Measurements from ENCODE around the gene RNF180.
"Not testable (repeated sequence)": the region's sequence is repeated elsewhere in the genome, so short reads cannot be mapped to it uniquely, and the experiment has no call there.

Gene RNF180

DNA sequence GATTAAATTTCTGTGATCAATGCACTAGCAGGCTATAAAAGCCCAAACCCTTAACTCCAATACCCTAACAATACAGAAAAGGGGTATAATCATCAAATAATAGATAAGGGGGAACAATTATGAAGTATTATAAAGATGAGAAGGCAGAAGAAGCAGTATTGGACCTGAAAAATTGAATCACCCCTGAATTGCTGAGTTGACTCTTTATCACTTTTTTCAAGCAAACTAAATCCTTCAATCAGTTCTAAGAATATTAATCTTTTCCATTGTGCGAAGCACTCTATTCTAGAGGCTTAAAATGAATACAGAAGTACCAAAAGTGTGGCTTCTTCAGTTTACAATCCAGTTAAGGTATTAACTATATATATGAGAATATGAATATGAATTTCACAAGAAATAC, 120.7 kb downstream of the RNF180 start:
- no peak for DNase-seq

DNA sequence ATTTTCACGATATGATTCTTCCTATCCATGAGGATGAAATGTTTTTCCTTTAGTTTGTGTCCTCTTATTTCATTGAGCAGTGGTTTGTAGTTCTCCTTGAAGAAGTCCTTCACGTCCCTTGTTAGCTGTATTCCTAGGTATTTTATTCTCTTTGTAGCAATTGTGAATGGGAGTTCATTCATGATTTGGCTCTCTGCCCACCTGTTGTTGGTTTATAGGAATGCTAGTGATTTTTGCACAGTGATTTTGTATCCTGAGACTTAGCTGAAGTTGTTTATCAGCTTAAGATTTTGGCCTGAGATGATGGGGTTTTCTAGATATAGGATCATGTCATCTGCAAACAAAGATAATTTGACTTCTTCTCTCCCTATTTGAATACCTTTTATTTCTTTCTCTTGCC, 122.9 kb downstream of the RNF180 start:
- not testable (repeated sequence) for DNase-seq

GRCh38 chr5:64292611-64293215, 127.1 kb downstream of the RNF180 start:
- peak; percentile 33 for DNase-seq

- DNase-seq, result no peak
Measured at GRCh38 chr5:64295101-64295500, 129.5 kb downstream of the RNF180 start.

DNA sequence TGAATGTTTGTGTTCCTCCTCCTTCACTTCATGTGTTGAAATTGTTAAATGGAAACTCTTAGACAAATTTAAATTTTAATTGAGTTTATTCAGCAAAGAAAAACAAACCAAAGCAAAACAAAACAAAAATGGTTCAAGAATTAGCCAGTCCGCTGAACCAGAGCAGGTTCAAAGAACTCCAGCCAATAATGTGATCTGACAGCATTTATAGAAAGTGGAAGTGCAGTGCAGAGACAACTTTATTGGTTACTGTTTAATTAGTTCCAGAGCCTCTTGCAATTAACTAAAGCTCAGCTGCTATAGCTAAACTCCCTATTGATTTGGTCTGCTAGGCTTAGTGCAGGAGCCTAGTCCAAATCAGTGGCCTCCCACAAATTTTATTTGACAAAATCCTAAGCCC, 132.9 kb downstream of the RNF180 start:
- no peak for DNase-seq

- DNase-seq, result no peak
Measured at GRCh38 chr5:64299805-64300204, 134.2 kb downstream of the RNF180 start.

GRCh38 chr5:64301566-64301965, 135.9 kb downstream of the RNF180 start:
- DNase-seq, result no peak

- no peak for DNase-seq
Measured at GRCh38 chr5:64308135-64308534, 142.5 kb downstream of the RNF180 start.

DNA sequence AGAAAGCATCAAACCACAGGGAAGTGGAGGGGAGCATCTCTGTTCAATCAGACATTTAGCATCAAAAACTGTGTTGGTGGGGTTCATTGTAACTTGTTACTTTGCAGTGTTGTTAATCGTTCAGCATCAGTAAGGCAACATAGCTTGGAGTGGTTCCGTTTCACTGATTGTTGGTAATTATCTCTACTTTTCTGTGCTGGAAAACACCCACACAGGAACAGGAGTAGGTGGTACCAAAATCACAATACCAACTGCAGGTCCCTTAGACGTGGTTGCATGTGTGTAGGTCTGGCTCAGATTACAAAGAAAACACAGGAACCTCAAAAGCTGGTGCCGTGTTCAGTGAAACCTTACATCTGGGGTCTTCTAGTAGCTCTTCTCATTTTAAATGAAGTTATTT, 146.8 kb downstream of the RNF180 start:
- no peak for DNase-seq

- no peak for DNase-seq
Measured at GRCh38 chr5:64315778-64316177, 150.1 kb downstream of the RNF180 start.

GRCh38 chr5:64318175-64318574, 152.5 kb downstream of the RNF180 start:
- DNase-seq, result no peak

- DNase-seq, result no peak
Measured at GRCh38 chr5:64323591-64323990, 157.9 kb downstream of the RNF180 start.

DNA sequence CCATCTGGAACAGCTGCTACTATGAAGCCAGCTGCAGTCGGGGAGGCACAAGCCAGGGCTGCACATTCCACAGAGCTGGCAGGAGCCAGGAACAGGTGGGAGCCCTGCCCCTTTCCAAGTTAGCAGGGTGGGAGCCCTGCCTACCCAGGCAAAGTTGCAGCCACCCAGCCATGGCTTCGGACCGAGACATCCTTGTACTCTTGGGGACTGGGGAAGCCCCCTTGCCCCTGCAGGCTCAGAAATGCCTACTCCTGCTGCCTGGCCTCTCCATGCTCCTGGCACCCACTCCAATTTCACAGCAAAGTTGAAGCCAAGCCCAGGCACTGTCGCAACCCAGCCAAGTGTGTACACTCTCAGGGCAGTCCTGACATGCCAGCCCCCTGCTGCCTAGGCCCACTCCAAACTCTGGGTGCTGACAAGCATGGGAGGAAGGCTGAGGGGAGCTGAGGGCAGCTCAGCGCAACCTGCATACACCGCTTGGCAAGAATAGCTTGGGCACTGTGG, 165.1 kb downstream of the RNF180 start:
- no peak for DNase-seq

- DNase-seq, result no peak
Measured at GRCh38 chr5:64331597-64332277, 166.1 kb downstream of the RNF180 start.

- no peak for DNase-seq
Measured at GRCh38 chr5:64333886-64334285, 168.2 kb downstream of the RNF180 start.

DNA sequence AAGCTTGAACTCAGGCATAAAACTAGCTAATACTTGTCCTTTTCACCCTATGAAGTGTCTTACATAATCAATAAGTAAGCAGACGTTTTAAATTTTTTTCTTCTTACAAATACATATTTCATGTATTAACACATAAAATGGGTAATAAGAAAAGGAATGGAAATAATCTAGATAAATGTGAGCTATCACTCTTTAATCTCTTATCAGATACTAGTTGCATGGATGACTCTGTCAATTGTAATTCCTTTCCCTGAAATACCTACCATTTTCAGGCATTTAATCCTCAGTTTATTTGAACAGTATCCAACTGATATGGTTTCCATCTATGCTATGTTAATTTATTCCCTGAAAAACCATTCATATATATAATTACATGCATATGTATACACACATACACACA, 174.1 kb downstream of the RNF180 start:
- DNase-seq, result peak; percentile 15

- no peak for DNase-seq
Measured at GRCh38 chr5:64340293-64340692, 174.7 kb downstream of the RNF180 start.

- no peak for DNase-seq
Measured at GRCh38 chr5:64341340-64341739, 175.7 kb downstream of the RNF180 start.

DNA sequence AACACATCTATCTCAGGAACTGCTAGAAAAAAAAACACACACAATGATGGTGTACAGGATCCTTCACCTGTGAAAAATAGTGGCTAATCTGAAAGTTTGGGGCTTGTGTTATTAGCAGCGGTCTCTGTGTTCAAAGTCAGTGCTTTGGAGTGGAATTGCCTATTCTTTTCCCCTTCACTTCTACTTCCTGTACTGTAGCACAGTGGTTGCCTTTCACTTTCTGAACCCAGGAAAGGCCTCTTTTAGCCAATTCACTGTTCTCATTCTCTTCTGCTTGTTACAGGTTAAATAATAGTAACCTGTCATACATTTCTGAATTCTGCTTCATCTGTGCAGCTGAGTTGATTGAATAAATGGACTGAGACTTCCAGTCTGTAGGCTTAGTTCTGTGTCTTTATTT, 178.9 kb downstream of the RNF180 start:
- DNase-seq, result no peak

DNA sequence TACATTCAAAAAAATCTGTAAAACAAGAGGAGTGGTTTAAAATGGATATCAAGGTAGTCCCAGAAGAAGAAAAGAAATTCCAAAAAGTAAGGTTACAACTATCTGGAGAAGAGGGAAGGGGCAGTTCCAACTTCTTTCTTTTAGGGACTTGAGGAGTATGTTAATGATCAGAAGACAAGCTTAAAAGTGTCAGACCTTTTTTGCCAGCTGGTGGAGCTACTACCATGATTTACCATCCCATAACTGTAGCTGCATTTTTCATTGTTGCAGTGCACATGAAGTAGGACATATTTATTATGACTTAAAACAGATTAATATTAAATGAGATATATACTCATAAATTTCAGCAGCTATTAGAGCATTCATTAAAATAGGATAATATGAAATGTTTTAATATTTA, 181.7 kb downstream of the RNF180 start:
- no peak for DNase-seq

- no peak for DNase-seq
Measured at GRCh38 chr5:64364426-64364825, 198.8 kb downstream of the RNF180 start.

- peak; percentile 12 for DNase-seq
Measured at GRCh38 chr5:64384765-64385164, 219.1 kb downstream of the RNF180 start.

DNA sequence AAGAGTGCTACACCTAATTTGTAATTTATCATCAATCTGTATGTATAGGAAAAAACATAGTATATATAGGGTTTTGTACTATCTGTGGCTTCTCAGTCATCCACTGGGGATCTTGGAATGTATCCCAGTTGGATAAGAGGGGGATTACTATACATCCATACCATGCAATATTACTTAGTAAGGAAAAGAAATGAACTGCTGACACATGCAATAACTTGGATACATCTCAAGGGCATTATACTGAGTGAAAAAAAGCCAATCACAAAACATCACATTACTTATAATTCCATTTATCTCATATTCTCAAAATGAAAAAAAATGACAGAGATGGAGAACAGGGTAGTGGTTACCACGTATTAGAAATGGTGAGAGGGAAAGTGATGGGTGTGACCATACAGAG, 231.9 kb downstream of the RNF180 start:
- DNase-seq, result no peak

GRCh38 chr5:64398735-64399134, 233.1 kb downstream of the RNF180 start:
- DNase-seq, result not testable (repeated sequence)
